GM19395 (cell line): ENCODE results near the gene SSH2.
"Not testable (repeated sequence)": the region's sequence is repeated elsewhere in the genome, so short reads cannot be mapped to it uniquely, and the experiment has no call there.

ENCODE experiments used
- ATAC-seq: cut with Tn5 transposase; IDR thresholded peaks from one replicate; pipeline ENCODE4 v1.9.1; 2021; ENCODE audit warnings: mild to moderate bottlenecking, moderate library complexity; ENCODE audit not compliant: unreplicated experiment

Gene SSH2

GRCh38 chr17:29749045-29749825 lies 180.8 kb downstream of the SSH2 start:
- ATAC-seq, result no peak

GRCh38 chr17:29748400-29748799 lies 181.6 kb downstream of the SSH2 start:
- no peak for ATAC-seq

- ATAC-seq, result no peak
Measured at GRCh38 chr17:29747660-29748059, 182.4 kb downstream of the SSH2 start.

GRCh38 chr17:29746669-29747068 lies 183.4 kb downstream of the SSH2 start:
- ATAC-seq, result no peak

GRCh38 chr17:29744121-29744520 lies 185.9 kb downstream of the SSH2 start:
- ATAC-seq, result no peak

GRCh38 chr17:29742210-29742513 lies 187.9 kb downstream of the SSH2 start:
- no peak for ATAC-seq

GRCh38 chr17:29740017-29740416 lies 190.0 kb downstream of the SSH2 start:
- no peak for ATAC-seq

- no peak for ATAC-seq
Measured at GRCh38 chr17:29734640-29735039, 195.4 kb downstream of the SSH2 start.

GRCh38 chr17:29733166-29733565 lies 196.9 kb downstream of the SSH2 start:
- ATAC-seq, result no peak

GRCh38 chr17:29732613-29733012 lies 197.4 kb downstream of the SSH2 start:
- ATAC-seq, result no peak

- ATAC-seq, result no peak
Measured at GRCh38 chr17:29732209-29732608, 197.8 kb downstream of the SSH2 start.

- ATAC-seq, result no peak
Measured at GRCh38 chr17:29731589-29731929, 198.5 kb downstream of the SSH2 start.

- ATAC-seq, result no peak
Measured at GRCh38 chr17:29728490-29728889, 201.5 kb downstream of the SSH2 start.

- no peak for ATAC-seq
Measured at GRCh38 chr17:29726715-29727252, 203.2 kb downstream of the SSH2 start.

GRCh38 chr17:29725408-29725807 lies 204.6 kb downstream of the SSH2 start:
- ATAC-seq, result not testable (repeated sequence)

- no peak for ATAC-seq
Measured at GRCh38 chr17:29723278-29724047, 206.6 kb downstream of the SSH2 start.

GRCh38 chr17:29722411-29723198 lies 207.4 kb downstream of the SSH2 start:
- peak; percentile 70 for ATAC-seq

- ATAC-seq, result no peak
Measured at GRCh38 chr17:29720551-29720950, 209.5 kb downstream of the SSH2 start.

GRCh38 chr17:29719469-29719868 lies 210.6 kb downstream of the SSH2 start:
- ATAC-seq, result no peak

- no peak for ATAC-seq
Measured at GRCh38 chr17:29718446-29719039, 211.5 kb downstream of the SSH2 start.

- ATAC-seq, result no peak
Measured at GRCh38 chr17:29717817-29718216, 212.2 kb downstream of the SSH2 start.
